Ramos (cell line): ENCODE data around the gene PEF1.

Experiments used
- in situ Hi-C: fragments of 300-500 bp; cut with MboI; formaldehyde crosslinking; loops from one replicate; pipeline ENCODE4 v1.14.3; 2022; ENCODE audit warnings: low sequenced_read_pairs; ENCODE audit not compliant: unreplicated experiment

PEF1 gene

GRCh38 chr1:31657972-31658510 lies 13.4 kb upstream of the PEF1 start:
- in situ Hi-C loops: loop anchor here (25.0 kb wide), 1 partner anchor 304 kb away; no protein-coding TSS in a partner anchor

- in situ Hi-C loops: loop anchor here (25.0 kb wide), 1 partner anchor 305 kb away; no protein-coding TSS in a partner anchor
These were observed 12.5 kb upstream of the PEF1 start for GRCh38 chr1:31657020-31657804.

GRCh38 chr1:31655756-31656155 lies 11.1 kb upstream of the PEF1 start:
- in situ Hi-C loops: loop anchor here (25.0 kb wide), 1 partner anchor 307 kb away; no protein-coding TSS in a partner anchor

GRCh38 chr1:31655104-31655503 lies 10.4 kb upstream of the PEF1 start:
- in situ Hi-C loops: loop anchor here (25.0 kb wide), 1 partner anchor 307 kb away; no protein-coding TSS in a partner anchor

- in situ Hi-C loops: loop anchor here (25.0 kb wide), 1 partner anchor 308 kb away; no protein-coding TSS in a partner anchor
These were observed 9.7 kb upstream of the PEF1 start for GRCh38 chr1:31654474-31654776.

GRCh38 chr1:31653717-31654473 lies 9.2 kb upstream of the PEF1 start:
- in situ Hi-C loops: loop anchor here (25.0 kb wide), 1 partner anchor 308 kb away; no protein-coding TSS in a partner anchor

GRCh38 chr1:31652891-31653499 lies 8.3 kb upstream of the PEF1 start:
- in situ Hi-C loops: loop anchor here (25.0 kb wide), 1 partner anchor 309 kb away; no protein-coding TSS in a partner anchor

- in situ Hi-C loops: loop anchor here (25.0 kb wide), 1 partner anchor 311 kb away; no protein-coding TSS in a partner anchor
These were observed 7.1 kb upstream of the PEF1 start for GRCh38 chr1:31651766-31652165.

- in situ Hi-C loops: loop anchor here (25.0 kb wide), 1 partner anchor 311 kb away; no protein-coding TSS in a partner anchor
These were observed 6.4 kb upstream of the PEF1 start for GRCh38 chr1:31651089-31651420.

- in situ Hi-C loops: loop anchor here (25.0 kb wide), 1 partner anchor 312 kb away; no protein-coding TSS in a partner anchor
These were observed 5.7 kb upstream of the PEF1 start for GRCh38 chr1:31650161-31651088.

- in situ Hi-C loops: no loop called here
These were observed 4.1 kb upstream of the PEF1 start for GRCh38 chr1:31648641-31649357.

GRCh38 chr1:31648190-31648589 lies 3.5 kb upstream of the PEF1 start:
- in situ Hi-C loops: no loop called here

- in situ Hi-C loops: no loop called here
These were observed 2.4 kb upstream of the PEF1 start for GRCh38 chr1:31647106-31647505.

- in situ Hi-C loops: no loop called here
These were observed 1.7 kb upstream of the PEF1 start for GRCh38 chr1:31646259-31646960.

- in situ Hi-C loops: no loop called here
These were observed 545 bp upstream of the PEF1 start for GRCh38 chr1:31645274-31645568.

- in situ Hi-C loops: no loop called here
These were observed 608 bp downstream of the PEF1 start for GRCh38 chr1:31643976-31644559.

- in situ Hi-C loops: no loop called here
These were observed 1.8 kb downstream of the PEF1 start for GRCh38 chr1:31642897-31643296.

- in situ Hi-C loops: no loop called here
These were observed 2.3 kb downstream of the PEF1 start for GRCh38 chr1:31642366-31642765.
